AG04449 (cell line): ENCODE measurements around the gene TP53I3.
"Not testable (repeated sequence)": the region's sequence is repeated elsewhere in the genome, so short reads cannot be mapped to it uniquely, and the experiment has no call there.

ENCODE experiments used
- CTCF ChIA-PET: fragments of 350-600 bp; formaldehyde crosslinking; extraction: SDS; loops from one replicate; lab custom pipeline; 2021; ENCODE audit warnings: antibody characterized with exemption; lab: Yijun Ruan, JAX
- POLR2A ChIA-PET: fragments of 400-600, 350-600 bp; formaldehyde crosslinking; extraction: SDS; loops from one replicate; lab custom pipeline; 2020; ENCODE audit warnings: antibody characterized with exemption, inconsistent platforms; lab: Yijun Ruan, JAX
- DNase-seq: peaks from one replicate; pipeline ENCODE4 v3.0.0-alpha.2; 2010; ENCODE audit warnings: low read depth, low spot score
- H3K4me3 ChIP-seq: 2 replicates; pipeline ENCODE4 v1.5.1; 2011; ENCODE audit warnings: low read depth, mild to moderate bottlenecking, control low read depth, low read length
- CTCF ChIP-seq: IDR thresholded peaks from one replicate; pipeline ENCODE4 v1.5.1; 2011; ENCODE audit warnings: mild to moderate bottlenecking, moderate library complexity, low read length, control low read depth, inconsistent platforms; ENCODE audit not compliant: insufficient read depth; ENCODE audit errors: missing control alignments

The TP53I3 gene

GRCh38 chr2:24046599-24046929 lies 38.1 kb downstream of the TP53I3 start:
- POLR2A ChIA-PET = interaction anchor here (1.4 to 1.7 kb wide), 2 partner anchors 30 to 119 kb away, joined by 7 to 8 read pairs; partner anchors contain the start of genes ATAD2B and SF3B6
- TF ChIP-seq CTCF = no peak
- H3K4me3 ChIP-seq = peak overlapping the region; percentile 87
- no peak for DNase-seq
- CTCF ChIA-PET = interaction anchor here (1.5 to 2.4 kb wide), 2 partner anchors 38 to 119 kb away, joined by 7 to 13 read pairs; partner anchors contain the start of genes ATAD2B and TP53I3

- ChIA-PET CTCF (interaction anchor here (2.4 kb wide), 1 partner anchor 38 kb away, joined by 13 read pairs; the partner anchor contains the start of gene TP53I3), POLR2A (no interaction called here)
- no peak for TF ChIP-seq CTCF
Measured at GRCh38 chr2:24045511-24046508, 38.8 kb downstream of the TP53I3 start.

GRCh38 chr2:24043133-24043532 lies 41.5 kb downstream of the TP53I3 start:
- DNase-seq, CTCF ChIA-PET, H3K4me3 ChIP-seq, POLR2A ChIA-PET: not testable (repeated sequence)

More at GRCh38 chr2:24045511-24046508, 38.8 kb downstream of the TP53I3 start:
- DNase-seq = no peak
- peak overlapping the region; percentile 87 for H3K4me3 ChIP-seq

GRCh38 chr2:24040511-24040910 lies 44.1 kb downstream of the TP53I3 start:
- DNase-seq = no peak
- no peak overlapping the region for H3K4me3 ChIP-seq
- TF ChIP-seq CTCF = no peak
- CTCF ChIA-PET = no interaction called here
- POLR2A ChIA-PET = no interaction called here

GRCh38 chr2:24038786-24039499 lies 45.7 kb downstream of the TP53I3 start:
- ChIA-PET POLR2A (interaction anchor here (0.7 kb wide), 1 partner anchor 9 kb away, joined by 3 read pairs; no protein-coding TSS in a partner anchor), CTCF (no interaction called here)

More at GRCh38 chr2:24038786-24039499, 45.7 kb downstream of the TP53I3 start:
- no peak for TF ChIP-seq CTCF
- no peak for DNase-seq
- H3K4me3 ChIP-seq = no peak overlapping the region
